Smooth muscle cell (in vitro differentiated cells): Measurements from ENCODE around the gene SEC62. TPM values are rescaled to one million over a fixed set of nuclear protein-coding genes. Genes with fewer than 3 reads are reported as not detected.
A peak's percentile ranks its signal among the peaks of the same experiment; 100 is the strongest.

ENCODE experiments used
- DNase-seq: peaks from one replicate; lab custom pipeline; 2025; ENCODE audit not compliant: unreplicated experiment; lab: John Stamatoyannopoulos, UW
- H2AFZ ChIP-seq: fragments of 200-600 bp; sonication (generic); 2 replicates; pipeline ENCODE4 v1.6.0; 2016; ENCODE audit warnings: antibody characterized with exemption, low read depth, mild to moderate bottlenecking
- H3F3A ChIP-seq: fragments of 200-600 bp; sonication (generic); 2 replicates; pipeline ENCODE4 v1.6.0; 2017; ENCODE audit warnings: antibody characterized with exemption, low read depth
- H3K27ac ChIP-seq: fragments of 200-600 bp; sonication (generic); 2 replicates; pipeline ENCODE4 v1.5.1; 2016; ENCODE audit warnings: low read depth, mild to moderate bottlenecking
- H3K27me3 ChIP-seq: fragments of 200-600 bp; sonication (generic); 2 replicates; pipeline ENCODE4 v1.6.1; 2016; ENCODE audit warnings: low read depth, mild to moderate bottlenecking
- H3K36me3 ChIP-seq: fragments of 200-600 bp; sonication (generic); 2 replicates; pipeline ENCODE4 v1.5.1; 2016; ENCODE audit warnings: low read depth
- H3K4me1 ChIP-seq: fragments of 200-600 bp; sonication (generic); 2 replicates; pipeline ENCODE4 v1.5.1; 2016; ENCODE audit warnings: low read depth
- H3K4me2 ChIP-seq: fragments of 200-600 bp; sonication (generic); 2 replicates; pipeline ENCODE4 v1.6.0; 2016; ENCODE audit warnings: mild to moderate bottlenecking
- H3K4me3 ChIP-seq: fragments of 200-600 bp; sonication (generic); 2 replicates; pipeline ENCODE4 v1.5.1; 2016; ENCODE audit warnings: mild to moderate bottlenecking
- H3K79me2 ChIP-seq: fragments of 200-600 bp; sonication (generic); 2 replicates; pipeline ENCODE4 v1.6.0; 2016; ENCODE audit warnings: low read depth, mild to moderate bottlenecking
- H3K9ac ChIP-seq: fragments of 200-600 bp; sonication (generic); 2 replicates; pipeline ENCODE4 v1.6.0; 2016; ENCODE audit warnings: low read depth
- H3K9me3 ChIP-seq: fragments of 200-600 bp; sonication (generic); replicated peaks from 2 replicates; pipeline ENCODE4 v1.5.1; 2016; ENCODE audit warnings: low read depth
- H4K20me1 ChIP-seq: fragments of 200-600 bp; sonication (generic); 2 replicates; pipeline ENCODE4 v1.6.0; 2016; ENCODE audit warnings: low read depth
- CTCF ChIP-seq: fragments of 200-600 bp; sonication (generic); IDR thresholded peaks from 2 replicates; pipeline ENCODE4 v1.5.1; 2017; ENCODE audit warnings: borderline replicate concordance, mild to moderate bottlenecking, antibody characterized with exemption; ENCODE audit not compliant: insufficient read depth, poor library complexity, severe bottlenecking
- WGBS: methylation state at CpG from one replicate; pipeline ENCODE4 v1.1.7; 2016; ENCODE audit warnings: low lambda C conversion rate; 5-methylcytosine and 5-hydroxymethylcytosine counted together
- polyA plus RNA-seq: library from polyadenylated mRNA; unstranded; fragments of >200 nt; fragmentation: Nextera tagmentation; extraction: Ambion mirVana; gene quantifications from 2 replicates; pipeline ENCODE4 v1.2.1, GENCODE V29; 2016
- total RNA-seq: library from RNA; depleted of rRNA; stranded (reverse); fragments of >200 nt; gene quantifications from 2 replicates; pipeline ENCODE4 v1.2.3, GENCODE V29; 2014

Gene SEC62
- total and polyA plus RNA-seq, 2 experiments from 2014 or later, result 41.0 to 125 TPM

DNA sequence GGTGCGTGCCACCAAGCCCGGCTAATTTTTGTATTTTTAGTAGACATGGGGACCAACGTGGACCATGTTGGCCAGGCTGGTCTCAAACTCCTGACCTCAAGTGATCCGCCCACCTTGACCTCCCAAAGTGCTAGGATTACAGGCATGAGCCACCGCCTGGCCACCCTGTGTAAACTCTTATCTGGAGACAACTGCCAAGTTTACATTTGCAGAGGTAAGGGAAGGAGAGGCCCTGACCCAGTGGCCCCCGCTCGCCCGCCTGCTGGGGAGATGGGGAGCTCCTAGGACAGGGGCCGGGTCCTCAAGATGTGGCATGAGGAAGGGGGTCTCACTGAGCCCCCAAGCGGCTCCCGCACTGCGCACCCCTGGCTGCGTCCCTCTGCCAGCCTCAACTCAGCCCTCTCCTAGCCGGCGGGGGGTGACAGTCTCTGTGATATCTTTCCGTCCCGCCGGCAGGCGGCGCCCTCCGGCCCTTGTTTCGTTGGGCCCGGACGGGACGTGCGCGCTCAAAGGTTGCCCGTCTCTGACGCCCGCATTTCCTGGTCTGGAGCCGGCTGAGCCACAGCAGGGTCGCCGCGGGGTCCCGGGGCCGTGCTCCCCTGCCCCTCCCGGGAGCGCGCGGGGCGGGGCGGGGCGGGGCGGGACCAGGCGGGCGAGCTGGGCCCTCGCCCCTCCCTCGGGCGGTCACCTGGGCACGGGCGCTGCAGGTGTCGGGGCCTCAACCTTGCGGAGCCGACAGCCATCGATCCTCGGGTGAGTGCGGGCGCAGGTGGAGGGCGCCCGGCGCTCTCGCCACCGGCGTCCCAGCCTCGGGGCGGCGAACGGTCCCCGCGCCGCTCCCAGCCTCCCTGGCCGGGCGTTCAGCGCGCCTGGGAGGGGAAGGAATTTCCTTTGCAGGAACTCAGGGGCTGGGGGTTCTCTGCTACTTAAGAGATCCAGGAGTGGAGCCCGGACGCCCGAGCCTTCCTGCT lies 71.1 kb downstream of the SEC62 start, which contains the start of gene GPR160:
Gene GPR160 (plus strand): TSS at position 533 of the 971 bp plus-strand sequence. CDS start 45,978 bp downstream, outside the sequence.
- Histone ChIP-seq H3K4me2 (peak within 1 kb of the TSS; percentile 94), H3F3A (no peaks in the 10 kb centered on the region), H3K4me1 (peaks cover 19% of the 10 kb centered on the region), H3K79me2 (no peaks in the 10 kb centered on the region), H3K27ac (no peak within 1 kb of the TSS), H3K27me3 (peaks cover 52% of the 10 kb centered on the region), H2AFZ (peak within 1 kb of the TSS; percentile 62), H4K20me1 (no peaks in the 10 kb centered on the region), H3K9ac (no peak within 1 kb of the TSS), H3K36me3 (no peaks in the 10 kb centered on the region), H3K4me3 (peak within 1 kb of the TSS; percentile 63), H3K9me3 (no peaks in the 10 kb centered on the region)
- 7% methylated on average over 65 of the region's 78 CpGs for WGBS
- DNase-seq, result no peak
- TF ChIP-seq CTCF, result peak; percentile 72

- Histone ChIP-seq H2AFZ (peak overlapping the region; percentile 62), H3K9ac (no peak overlapping the region), H3K36me3 (no peaks in the 10 kb centered on the region), H3K4me1 (peaks cover 19% of the 10 kb centered on the region), H3F3A (no peaks in the 10 kb centered on the region), H3K27me3 (peaks cover 52% of the 10 kb centered on the region), H3K4me2 (peak overlapping the region; percentile 94), H3K4me3 (peak overlapping the region; percentile 63), H3K27ac (no peak overlapping the region), H4K20me1 (no peaks in the 10 kb centered on the region), H3K9me3 (no peaks in the 10 kb centered on the region), H3K79me2 (no peaks in the 10 kb centered on the region)
- WGBS, result 1% methylated on average over 47 of the region's 51 CpGs
- no peak for DNase-seq
- TF ChIP-seq CTCF, result no peak
These were observed 72.0 kb downstream of the SEC62 start for GRCh38 chr3:170038434-170039110.

GRCh38 chr3:170040418-170040817 lies 73.8 kb downstream of the SEC62 start:
- H3K27me3 ChIP-seq, result peaks cover 52% of the 10 kb centered on the region
- WGBS, result 56% methylated on average over 8 of the region's 8 CpGs
- peak overlapping the region; percentile 63 for H3K4me3 ChIP-seq
- H3F3A ChIP-seq, result no peaks in the 10 kb centered on the region
- no peaks in the 10 kb centered on the region for H3K9me3 ChIP-seq
- no peaks in the 10 kb centered on the region for H3K36me3 ChIP-seq
- H3K4me1 ChIP-seq, result peaks cover 19% of the 10 kb centered on the region
- no peak for DNase-seq
- TF ChIP-seq CTCF, result no peak
- H2AFZ ChIP-seq, result no peak overlapping the region
- no peak overlapping the region for H3K9ac ChIP-seq
- no peak overlapping the region for H3K4me2 ChIP-seq
- no peaks in the 10 kb centered on the region for H3K79me2 ChIP-seq
- H4K20me1 ChIP-seq, result no peaks in the 10 kb centered on the region
- H3K27ac ChIP-seq, result no peak overlapping the region
